GM20431 (cell line): ENCODE data around the gene CLUH.
"Not testable (repeated sequence)": the region's sequence is repeated elsewhere in the genome, so short reads cannot be mapped to it uniquely, and the experiment has no call there.

ENCODE experiments used
- in situ Hi-C: fragments of 300-500 bp; cut with MseI, MboI; formaldehyde crosslinking; loops from one replicate; pipeline ENCODE4 v1.15.0; 2020; ENCODE audit warnings: low sequenced_read_pairs; ENCODE audit not compliant: unreplicated experiment

Gene CLUH

DNA sequence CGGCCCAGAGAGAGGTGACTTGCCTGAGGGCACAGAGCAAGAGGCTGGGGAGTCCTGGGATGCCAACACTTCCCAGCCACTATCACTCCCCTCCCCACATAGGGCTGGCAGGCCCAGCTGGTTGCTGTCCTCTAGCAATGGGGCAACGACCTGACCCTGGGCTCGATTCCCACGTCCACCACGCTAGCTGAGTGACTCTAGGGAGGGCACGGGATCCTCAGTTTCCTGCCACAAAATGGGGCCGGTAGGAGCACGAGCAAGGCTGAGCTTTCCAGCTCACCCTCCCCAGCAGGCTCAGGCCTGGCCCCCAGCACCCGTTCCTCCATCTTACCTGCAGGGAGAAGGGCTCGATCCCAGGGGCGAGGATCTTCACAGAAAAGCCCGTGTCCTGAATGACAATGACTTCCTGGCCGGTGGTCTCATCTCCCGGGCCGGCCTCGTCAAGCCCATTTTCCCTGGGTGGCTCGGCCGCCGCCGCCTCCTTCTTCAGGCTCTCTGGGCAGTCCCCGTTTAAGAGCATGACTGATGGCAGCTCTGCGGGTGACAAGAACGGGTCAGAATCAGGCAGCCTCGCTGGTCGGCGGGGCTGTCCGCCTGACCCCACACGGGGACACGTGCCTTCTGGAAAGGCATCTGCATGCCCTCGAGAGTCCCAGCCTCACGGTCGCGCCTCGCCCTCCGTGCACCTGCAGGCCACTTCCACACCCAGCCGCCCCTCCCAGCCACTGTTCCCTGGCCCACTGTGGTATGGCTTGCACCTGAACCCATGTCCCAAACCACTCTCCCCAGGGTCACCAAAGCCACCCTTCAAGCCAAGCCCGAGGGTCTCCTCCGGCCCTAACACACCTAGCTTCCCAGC lies 7.3 kb downstream of the CLUH start:
- in situ Hi-C loops: no loop called here

DNA sequence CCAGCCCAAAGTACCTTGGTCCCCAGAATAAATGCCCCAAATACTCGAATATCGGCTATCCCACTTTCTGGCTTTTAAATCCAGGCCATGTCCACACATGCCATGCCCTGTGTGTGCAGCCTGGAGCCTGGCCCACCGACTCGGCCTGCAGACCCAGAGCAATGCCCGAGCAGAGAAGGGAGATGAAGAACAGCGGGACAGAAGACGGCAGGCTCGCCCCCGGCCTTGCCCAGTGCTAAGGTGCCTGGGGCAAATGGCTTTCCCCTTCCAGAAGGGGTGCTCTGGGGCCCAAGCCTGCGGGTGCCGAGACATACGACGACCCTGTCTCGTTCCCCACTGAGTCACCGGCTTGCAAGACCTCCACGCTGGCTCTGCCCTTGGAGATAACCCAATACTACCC lies 8.0 kb downstream of the CLUH start:
- in situ Hi-C loops: no loop called here

DNA sequence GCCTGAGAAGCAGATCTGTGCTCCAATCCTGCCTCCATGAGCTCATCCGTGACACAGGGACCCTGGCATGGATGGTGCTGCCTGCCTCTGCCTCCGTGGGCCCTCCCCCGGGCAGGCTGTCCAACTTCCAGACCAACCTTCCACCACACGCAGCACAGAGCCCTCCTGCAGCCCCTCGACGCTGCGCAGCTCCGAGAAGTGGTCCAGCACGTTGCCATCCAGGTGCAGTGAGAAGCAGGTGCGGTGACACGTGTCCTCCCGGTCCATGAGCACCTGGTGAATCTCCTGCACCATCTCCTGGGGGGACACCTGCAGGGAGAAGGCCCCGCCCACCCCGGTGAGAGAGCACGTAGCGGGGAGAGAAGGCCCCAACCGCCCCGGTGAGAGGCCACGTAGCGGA lies 8.4 kb downstream of the CLUH start:
- in situ Hi-C loops: no loop called here

DNA sequence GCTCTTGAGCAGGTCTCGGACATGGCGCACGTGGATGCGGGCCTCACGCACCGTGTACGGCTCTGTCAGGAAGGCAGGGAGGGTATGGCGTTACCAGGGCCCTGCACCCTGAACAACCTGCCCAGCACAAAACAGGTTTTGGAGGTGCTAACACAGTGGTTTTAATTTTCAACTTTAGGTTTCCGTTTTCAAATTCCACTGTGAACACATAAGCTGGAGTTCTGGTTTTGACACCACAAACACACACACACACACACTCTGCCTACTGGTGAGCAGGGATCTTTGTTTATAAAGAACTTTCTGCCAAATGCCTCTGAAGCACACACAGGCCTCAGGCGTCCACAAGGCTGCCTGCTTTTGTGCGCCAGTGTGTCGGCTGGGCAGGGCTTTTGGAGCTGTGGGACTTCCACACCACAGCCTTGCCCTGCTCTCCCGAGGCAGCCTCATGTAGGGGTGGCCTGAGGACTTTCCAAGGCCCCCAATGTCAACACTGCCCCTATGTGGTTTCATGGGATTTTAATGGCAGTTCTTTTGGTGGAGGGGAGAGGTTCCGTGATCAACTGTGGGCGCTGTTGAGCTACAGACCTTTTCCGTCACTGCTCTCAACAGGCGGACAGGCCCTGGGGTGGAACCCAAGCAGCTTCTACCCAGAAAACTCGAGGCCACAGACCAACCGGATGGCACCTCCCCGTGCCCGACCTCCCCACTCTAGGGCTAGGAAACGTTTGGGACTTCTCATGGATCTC lies 9.4 kb downstream of the CLUH start:
- in situ Hi-C loops: no loop called here

DNA sequence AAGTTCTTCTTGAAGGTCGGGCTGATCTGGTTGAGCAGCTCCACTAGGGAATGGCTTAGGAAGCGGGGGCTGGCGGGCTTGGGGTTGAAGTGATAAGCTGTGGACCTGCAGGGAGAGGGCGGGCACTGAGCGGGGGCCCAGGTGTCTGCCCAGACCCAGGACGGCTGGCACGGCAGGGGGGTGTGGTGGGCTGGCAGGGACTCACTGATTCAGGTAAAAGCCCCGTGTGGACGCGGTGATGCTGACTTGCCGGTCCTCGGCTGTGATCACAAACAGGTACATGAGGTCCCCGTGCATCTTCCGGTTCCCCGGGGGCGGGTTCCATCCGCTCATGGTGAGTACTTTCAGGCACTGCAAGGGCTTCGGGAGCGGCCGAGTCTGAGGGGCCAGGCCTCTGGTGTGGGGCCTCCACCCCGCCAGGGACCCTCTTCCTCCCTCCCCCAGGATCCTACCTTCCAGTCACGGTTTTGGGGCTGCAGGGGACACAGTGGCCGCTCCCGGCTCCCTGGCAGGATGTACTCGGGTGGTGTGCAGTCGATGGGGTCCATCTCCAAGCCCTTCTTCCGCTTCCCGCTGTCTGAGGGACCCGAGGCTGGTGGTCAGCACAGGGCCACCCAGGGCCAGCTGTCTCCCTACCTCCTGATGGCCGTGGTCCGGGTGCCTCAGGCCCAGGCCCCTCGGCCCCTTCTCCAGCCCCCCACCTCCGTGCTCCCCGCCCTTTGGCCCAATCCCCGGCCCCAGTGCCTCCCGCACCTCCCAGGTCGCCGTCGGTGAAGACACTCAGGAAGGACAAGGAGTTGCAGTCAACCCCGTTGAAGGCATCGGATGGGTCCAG lies 10.2 kb downstream of the CLUH start:
- in situ Hi-C loops: no loop called here

DNA sequence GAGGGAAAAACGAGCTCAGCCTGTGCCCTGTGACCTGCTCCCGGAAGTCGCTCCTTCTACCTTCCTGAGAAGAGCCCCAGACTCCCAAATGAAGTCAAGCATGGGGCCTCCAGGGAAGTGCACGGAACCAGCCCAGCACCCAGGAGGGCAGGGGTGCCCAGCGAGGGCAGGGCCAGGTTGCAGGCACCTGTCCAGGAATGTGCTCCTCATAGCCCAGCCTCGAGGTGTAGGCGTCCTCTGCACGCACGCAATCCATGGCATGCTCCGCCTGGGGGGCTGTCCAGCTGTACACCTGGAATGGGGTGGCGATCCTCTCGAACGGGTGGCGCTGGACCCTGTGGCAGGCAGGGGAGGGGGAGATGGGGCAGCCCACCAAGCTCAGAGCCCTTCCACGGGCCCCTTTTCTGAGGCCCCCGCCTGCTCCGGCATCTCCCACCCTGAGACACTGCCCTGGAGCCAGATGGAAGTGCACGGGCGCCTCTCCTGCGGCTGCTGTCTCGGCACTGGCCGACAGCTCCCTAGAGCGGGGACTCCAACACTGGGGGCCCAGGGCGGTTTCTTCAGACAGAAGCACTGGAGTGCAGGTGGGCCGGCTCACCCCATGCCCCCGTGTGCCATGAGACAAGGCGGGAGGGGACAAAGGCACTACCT lies 10.9 kb downstream of the CLUH start:
- in situ Hi-C loops: no loop called here

DNA sequence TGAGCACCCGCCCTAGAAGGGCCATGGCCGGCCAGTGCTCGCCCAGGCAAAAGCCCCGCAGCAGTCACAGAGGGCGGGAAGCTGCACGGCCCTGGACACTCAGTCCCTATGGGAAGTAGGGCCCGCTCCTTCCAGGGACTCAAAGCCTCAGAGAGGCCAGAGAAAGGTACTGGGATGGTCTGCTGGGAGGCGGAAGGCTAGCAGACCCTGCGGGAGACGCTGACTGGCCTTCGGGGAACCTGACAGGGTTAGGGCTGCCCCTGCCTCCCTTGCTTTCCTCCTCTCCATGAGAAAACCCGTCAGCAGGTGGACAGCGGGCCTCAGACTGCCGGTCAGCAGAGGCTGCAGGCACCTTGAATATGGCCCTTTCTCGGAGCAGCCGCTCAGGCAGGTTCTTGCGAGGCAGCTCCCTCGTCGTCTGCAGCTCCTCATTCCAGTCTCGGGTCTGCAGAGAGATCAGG lies 11.5 kb downstream of the CLUH start:
- in situ Hi-C loops: no loop called here

DNA sequence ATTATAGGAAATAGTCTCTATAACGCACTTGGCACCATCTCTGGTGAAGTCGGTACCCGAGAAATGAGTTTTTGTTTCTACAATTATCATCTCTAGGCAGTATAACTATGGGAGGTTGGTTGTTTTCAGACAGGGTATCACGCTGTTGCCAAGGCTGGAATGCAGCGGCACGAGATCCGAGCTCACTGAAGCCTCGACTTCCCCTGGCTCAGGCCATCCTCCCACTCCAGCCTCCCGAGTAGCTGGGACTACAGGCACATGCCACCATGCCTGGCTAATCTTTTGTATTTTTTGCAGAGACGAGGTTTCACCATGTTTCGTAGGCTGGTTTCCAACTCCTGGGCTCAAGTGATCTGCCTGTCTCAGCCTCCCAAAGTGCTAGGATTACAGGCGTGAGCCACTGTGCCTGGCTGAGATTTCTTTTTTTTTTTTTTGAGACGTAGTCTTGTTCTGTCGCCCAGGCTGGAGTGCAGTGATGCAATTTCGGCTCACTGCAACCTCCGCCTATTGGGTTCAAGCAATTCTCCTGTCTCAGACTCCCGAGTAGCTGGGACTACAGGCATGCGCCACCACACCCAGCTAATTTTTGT lies 12.3 kb downstream of the CLUH start:
- in situ Hi-C loops: not testable (repeated sequence)

DNA sequence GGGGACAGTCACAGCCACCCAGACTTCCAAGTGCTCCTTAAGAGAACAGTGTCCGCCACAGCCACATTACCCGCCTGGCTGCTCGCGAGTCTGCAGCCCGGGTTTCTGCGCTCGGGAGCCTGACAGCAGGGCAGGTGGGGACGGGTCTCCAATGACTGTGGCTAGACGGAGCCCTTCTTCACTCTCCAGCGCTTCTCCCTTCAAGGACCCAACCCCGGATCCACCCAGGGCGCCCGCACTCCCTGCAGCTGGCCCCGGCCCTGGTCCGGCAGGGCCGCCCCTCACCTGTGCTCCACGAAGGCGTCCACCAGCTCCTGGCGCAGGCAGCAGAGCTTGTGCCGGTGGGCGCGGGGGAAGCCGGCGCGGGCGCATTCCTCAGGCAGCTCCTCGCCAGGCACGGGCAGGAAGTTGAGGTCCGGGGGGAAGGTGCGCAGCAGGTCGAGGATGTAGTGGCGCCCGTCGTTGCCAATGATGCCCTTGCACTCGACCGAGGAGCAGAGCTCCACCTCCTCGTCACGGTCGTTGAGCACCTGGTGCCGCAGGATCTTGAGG lies 13.9 kb downstream of the CLUH start:
- in situ Hi-C loops: no loop called here

DNA sequence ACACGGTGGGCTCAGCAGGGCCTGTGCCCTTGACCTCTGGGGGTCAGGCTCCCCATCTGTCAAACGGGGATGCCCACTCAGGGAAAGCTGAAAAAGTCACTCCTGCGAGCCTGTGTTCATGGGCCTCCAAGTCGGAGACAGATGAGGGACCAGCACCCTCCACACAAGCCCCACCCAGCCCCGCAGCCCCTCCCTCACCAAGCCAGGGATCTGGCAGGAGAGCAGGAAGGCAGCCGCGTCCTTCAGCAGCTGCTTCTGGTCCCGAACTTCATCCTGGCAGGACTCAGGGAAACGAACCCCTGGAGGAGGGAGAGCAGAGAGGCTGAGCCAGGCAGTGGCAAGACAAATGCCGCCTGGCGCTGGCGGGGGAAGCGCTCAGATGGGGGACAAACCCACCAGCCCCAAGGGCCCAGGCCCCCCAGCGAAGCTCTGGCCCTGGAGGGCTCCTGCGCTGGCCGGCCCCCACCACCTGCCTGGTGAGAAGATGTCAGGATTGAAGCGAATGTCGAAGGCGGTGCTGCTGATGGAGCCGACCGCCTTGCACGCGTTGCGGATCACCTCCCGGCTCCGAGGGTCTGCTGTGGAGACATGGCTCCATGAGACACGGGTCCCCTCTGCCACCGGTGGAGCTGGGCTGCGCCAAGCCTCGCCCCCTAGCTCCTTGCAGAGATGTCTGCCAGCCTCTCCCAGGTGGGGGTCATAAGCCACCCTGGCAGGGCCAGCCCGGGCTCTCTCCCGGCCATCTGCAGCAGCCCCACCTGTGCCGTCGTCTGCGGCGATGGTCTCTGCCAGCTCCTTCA lies 15.4 kb downstream of the CLUH start:
- in situ Hi-C loops: no loop called here

DNA sequence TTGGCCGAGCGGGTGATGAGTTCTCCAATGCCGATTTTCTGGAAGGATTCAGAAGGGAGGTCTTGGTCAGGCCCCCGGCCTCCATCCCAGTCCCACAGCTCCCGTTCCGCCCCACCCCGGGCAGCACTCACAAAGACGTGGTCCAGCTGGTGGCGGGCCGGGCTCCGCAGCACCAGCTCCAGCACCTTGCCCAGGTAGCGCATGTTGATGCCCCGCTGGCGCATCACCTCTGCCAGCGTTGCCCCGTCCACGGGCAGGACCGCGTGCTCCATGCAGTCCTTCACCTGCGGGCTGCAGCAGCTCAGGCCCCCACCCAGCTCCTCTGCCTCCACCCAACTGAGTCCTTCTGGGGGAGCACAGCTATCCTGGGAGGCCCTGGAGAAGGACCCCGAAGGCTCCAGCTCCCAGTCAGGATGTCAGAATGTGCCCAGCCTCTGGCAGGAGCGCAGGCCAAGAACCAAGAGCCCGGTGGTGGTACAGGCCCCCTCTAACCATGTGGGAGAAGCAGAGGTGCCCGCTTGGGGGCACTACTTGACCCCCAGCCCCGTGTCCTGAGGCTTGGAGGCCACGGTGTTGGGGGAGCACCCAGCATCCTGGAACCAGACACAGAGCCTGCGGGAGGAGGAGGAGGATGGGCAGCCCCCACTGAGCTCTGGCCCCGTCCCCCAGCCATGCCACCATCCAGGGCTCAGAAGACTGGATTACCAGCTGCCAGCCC lies 16.2 kb downstream of the CLUH start:
- in situ Hi-C loops: no loop called here

DNA sequence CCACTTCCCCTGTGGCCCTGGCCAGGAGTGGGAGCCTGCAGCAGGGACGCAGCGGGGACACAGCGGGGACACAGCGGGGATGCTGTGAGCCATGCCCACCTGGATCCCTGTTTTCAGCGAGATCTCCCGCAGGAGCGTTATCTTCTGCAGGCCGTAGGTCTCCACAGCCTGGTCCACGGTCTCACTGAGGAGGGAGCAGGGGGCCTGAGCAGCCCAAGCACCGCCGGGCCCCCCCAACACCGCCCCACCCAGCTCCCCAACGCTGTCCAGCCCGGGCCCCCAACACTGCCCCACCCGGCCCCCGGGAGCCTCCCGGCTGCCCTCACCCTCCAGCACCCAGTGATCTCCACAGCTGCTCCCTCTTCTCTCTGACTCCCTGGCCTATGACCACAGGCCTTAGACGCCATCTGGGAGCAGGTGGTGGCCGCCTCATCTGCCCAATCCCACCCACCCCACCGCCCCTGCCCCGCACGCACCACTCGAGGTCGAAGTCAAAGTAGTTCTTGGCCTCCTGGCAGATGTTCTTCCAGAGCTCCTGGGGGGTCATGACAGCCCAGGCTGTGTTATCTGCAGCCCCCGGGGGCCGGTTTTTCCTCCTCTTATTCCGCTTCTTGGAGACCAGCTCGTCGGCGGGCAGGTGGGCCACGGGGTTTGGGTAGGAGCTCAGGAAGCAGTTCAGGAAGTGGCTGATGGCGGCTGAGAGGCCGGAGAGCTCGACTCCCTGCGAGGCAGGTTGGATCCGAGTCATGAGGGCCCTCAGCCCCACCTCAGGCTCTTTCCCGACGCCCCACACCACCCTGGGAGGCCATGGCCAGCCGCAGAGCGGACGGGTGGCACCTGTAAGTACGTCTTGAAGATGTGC lies 17.0 kb downstream of the CLUH start:
- in situ Hi-C loops: no loop called here

DNA sequence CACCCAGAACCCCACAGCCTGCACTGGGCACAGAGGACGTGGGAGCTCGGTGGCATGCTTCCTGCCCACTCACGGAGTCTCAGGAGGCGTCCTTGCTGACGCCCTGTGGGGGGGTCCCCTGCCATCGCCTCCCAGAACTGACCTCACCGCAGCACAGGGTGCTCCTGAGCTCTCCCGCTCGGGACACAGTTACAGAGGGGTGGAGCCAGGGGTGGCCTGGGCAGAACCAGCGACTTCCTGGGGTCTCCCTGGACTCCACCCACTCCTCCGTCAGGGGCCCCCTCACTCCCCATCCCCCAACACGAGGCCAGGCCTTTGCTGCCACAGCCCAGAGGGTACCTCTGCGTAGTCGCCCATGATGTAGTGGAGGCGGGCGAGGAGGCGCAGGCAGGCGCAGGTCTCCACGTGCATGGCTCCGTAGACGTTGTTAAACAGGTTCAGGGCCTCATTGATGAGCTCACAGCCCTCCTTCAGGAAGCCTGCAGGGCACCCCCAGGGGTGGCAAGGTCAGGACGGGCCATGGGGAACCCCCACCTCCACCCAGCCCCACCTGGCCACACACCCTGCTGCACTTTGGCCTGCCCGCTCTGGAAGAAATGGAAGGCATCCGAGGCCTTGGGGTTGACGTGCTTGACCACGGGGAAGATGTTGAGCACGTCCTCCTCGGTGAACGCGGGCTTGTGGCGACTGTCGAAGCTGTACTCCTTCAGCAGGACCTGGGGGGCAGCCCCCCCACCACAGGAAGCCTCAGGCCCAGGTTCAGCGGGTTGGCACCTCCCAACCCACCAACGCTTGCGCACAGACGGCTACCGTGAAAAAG lies 17.8 kb downstream of the CLUH start:
- in situ Hi-C loops: no loop called here

DNA sequence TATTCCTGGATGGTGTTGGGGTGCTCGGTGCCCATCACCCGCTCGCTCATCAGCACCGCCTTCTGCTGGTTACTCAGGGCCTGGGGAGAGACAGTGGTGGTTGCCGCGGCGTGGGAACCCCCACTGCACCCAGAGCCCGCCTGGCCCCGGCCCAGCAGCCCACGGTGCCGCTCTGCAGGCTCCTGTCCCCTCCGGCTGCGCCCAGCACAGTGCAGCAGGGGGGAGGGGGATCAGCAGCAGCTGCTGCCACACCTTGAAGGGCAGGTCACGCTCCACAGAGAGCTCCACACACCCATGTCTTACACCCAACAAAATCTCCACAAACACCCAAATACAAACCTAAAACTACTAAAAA lies 18.8 kb downstream of the CLUH start:
- in situ Hi-C loops: no loop called here

DNA sequence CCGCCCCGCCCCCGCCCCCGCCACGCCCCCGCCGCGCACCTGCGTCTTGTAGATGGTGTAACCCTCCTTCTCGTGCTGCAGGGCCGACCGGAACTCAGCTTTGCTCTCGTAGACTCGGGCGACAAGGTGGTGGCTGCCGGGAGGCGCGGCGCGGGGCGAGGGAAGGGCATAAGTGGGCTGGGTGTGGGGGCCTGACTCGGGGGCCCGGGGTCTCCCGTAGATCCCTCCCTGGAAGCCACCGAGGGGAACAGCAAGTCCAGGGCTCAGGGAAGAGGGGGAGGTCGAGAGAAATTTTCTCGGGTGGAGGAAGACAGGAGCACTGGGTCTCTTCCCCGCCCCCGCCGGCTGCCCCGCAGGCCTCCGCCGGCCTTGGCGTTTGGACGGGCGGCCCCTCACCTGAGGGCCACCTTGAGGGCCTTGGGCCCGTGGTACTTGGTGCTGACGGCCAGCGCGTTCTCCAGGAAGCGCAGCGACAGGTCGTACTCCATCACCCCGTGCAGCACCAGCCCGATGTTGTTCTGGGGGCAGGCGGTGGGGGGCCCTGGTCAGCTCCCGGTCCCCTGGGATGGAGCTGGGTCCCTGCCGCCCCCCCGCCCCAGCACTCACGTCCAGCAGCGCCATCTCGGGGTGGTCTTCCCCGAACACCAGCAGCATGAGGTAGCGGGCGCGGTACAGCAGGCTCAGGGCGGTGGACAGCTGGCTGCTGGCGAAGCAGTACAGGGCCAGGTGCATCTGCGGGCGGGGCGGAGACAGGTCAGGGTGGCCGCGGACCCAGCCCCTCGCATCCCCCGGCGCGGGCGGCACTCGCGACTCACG lies 19.4 kb downstream of the CLUH start:
- in situ Hi-C loops: no loop called here
